Transverse colon (tissue), 3 donors: ENCODE data around the gene CTNNBIP1.

Source experiments
- EP300 ChIP-seq: sonication (generic); formaldehyde crosslinking; IDR thresholded peaks from one replicate; pipeline ENCODE4 v1.6.1; 2017; ENCODE audit warnings: antibody characterized with exemption, low read depth
- POLR2A ChIP-seq: fragments of 450-650 bp; IDR thresholded peaks from one replicate; pipeline ENCODE4 v1.6.1; 2016; ENCODE audit warnings: antibody characterized with exemption, mild to moderate bottlenecking, moderate library complexity
- TF ChIP-seq, protein P1 (sequence below), 5 experiments: fragments of 200-600 bp in 3 of 5; fragments of 450-650 bp in 2 of 5; sonication (generic) in 3 of 5; IDR thresholded peaks; 1 replicate in 2 of 5; 2 replicates in 3 of 5; pipeline ENCODE4 v1.5.1; 2016 to 2017; ENCODE audit warnings: antibody characterized with exemption in 5 of 5, inconsistent platforms in 3 of 5, mild to moderate bottlenecking in 2 of 5, moderate library complexity in 1 of 5

DNA sequence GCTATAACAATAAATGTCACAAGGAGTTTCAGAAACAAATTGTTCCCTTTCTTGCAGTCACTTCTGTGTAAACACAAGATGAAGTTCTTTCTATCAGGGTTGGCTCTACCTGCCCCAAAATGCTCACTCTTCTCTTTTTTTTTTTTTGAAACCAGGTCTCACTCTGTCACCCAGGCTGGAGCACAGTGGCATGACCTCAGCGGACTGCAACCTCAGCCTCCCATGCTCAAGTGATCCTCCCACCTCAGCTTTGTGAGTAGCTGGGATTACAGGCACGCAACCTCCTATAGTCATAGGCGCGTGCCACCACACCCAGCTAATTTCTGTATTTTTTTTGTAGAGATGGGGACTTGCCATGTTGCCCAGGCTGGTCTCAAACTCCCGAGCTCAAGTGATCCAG lies 10.5 kb upstream of the CTNNBIP1 start:
- TF ChIP-seq, protein P1, sequence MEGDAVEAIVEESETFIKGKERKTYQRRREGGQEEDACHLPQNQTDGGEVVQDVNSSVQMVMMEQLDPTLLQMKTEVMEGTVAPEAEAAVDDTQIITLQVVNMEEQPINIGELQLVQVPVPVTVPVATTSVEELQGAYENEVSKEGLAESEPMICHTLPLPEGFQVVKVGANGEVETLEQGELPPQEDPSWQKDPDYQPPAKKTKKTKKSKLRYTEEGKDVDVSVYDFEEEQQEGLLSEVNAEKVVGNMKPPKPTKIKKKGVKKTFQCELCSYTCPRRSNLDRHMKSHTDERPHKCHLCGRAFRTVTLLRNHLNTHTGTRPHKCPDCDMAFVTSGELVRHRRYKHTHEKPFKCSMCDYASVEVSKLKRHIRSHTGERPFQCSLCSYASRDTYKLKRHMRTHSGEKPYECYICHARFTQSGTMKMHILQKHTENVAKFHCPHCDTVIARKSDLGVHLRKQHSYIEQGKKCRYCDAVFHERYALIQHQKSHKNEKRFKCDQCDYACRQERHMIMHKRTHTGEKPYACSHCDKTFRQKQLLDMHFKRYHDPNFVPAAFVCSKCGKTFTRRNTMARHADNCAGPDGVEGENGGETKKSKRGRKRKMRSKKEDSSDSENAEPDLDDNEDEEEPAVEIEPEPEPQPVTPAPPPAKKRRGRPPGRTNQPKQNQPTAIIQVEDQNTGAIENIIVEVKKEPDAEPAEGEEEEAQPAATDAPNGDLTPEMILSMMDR (IDR thresholded peaks at IDR 0.05), result no peak
- no peak for TF ChIP-seq POLR2A
- TF ChIP-seq EP300, result no peak
